SK-N-SH (cell line): ENCODE results near the gene PCGF3. TPM values are rescaled to one million over a fixed set of nuclear protein-coding genes. Genes with fewer than 3 reads are reported as not detected.

Experiments used
- CTCF ChIA-PET: fragments of 300-600, 350-600 bp; formaldehyde crosslinking; extraction: SDS; loops from one replicate; lab custom pipeline; 2021; lab: Yijun Ruan, JAX
- POLR2A ChIA-PET: fragments of 350-600 bp; sonication (Branson Sonifier 250); formaldehyde crosslinking; extraction: SDS; loops from one replicate; lab custom pipeline; 2020; ENCODE audit warnings: antibody characterized with exemption, inconsistent platforms; lab: Yijun Ruan, JAX
- DNase-seq: peaks from one replicate; pipeline ENCODE4 v3.0.0; 2012
- H2AFZ ChIP-seq: fragments of 200-600 bp; sonication (generic); 2 replicates; pipeline ENCODE4 v1.8.1; 2016; ENCODE audit warnings: antibody characterized with exemption, mild to moderate bottlenecking, low read depth
- H3F3A ChIP-seq: fragments of 200-600 bp; sonication (generic); replicated peaks from 2 replicates; pipeline ENCODE3; 2016; ENCODE audit warnings: antibody characterized with exemption, mild to moderate bottlenecking; ENCODE audit not compliant: insufficient read depth
- H3K27ac ChIP-seq, 2 experiments: fragments of 200-500 bp in 1 of 2; fragments of 200-600 bp in 1 of 2; sonication (Bioruptor generic) in 1 of 2; sonication (generic), shearing (Covaris generic) in 1 of 2; 2 replicates each; pipeline versions ENCODE4 v1.5.1 to v1.6.1; 2014 to 2016; ENCODE audit warnings: low read depth in 2 of 2, inconsistent platforms in 1 of 2, low read length in 1 of 2, mild to moderate bottlenecking in 1 of 2, mixed read lengths in 1 of 2
- H3K27me3 ChIP-seq: fragments of 200-600 bp; sonication (generic), shearing (Covaris generic); 2 replicates; pipeline ENCODE4 v1.6.1; 2016; ENCODE audit warnings: mixed run types; ENCODE audit not compliant: insufficient read depth
- H3K36me3 ChIP-seq, 2 experiments: fragments of 200-500 bp in 1 of 2; fragments of 200-600 bp in 1 of 2; sonication (Bioruptor generic) in 1 of 2; sonication (generic) in 1 of 2; replicated peaks in 1 of 2; 2 replicates each; pipeline versions ENCODE3 to v1.5.1; 2014 to 2016; ENCODE audit warnings: low read length in 1 of 2, mild to moderate bottlenecking in 1 of 2; ENCODE audit not compliant: insufficient read depth in 2 of 2, control insufficient read depth in 1 of 2
- H3K4me1 ChIP-seq, 2 experiments: fragments of 200-500 bp in 1 of 2; fragments of 200-600 bp in 1 of 2; sonication (Bioruptor generic) in 1 of 2; sonication (generic), shearing (Covaris generic) in 1 of 2; 2 replicates each; pipeline versions ENCODE4 v1.5.1 to v1.6.1; 2014 to 2016; ENCODE audit warnings: low read depth in 1 of 2, low read length in 1 of 2, mixed run types in 1 of 2; ENCODE audit not compliant: insufficient read depth in 2 of 2, control insufficient read depth in 1 of 2
- H3K4me2 ChIP-seq: fragments of 200-600 bp; sonication (generic), shearing (Covaris generic); 2 replicates; pipeline ENCODE4 v1.6.1; 2017; ENCODE audit warnings: mixed run types
- H3K4me3 ChIP-seq, 2 experiments: fragments of 200-500 bp in 1 of 2; fragments of 200-600 bp in 1 of 2; sonication (Bioruptor generic) in 1 of 2; sonication (generic), shearing (Covaris generic) in 1 of 2; 2 replicates each; pipeline versions ENCODE4 v1.5.1 to v1.8.1; 2014 to 2016; ENCODE audit warnings: low read depth in 2 of 2, inconsistent platforms in 1 of 2, low read length in 1 of 2, mild to moderate bottlenecking in 1 of 2, mixed read lengths in 1 of 2, moderate library complexity in 1 of 2
- H3K79me2 ChIP-seq: fragments of 200-600 bp; sonication (generic); 2 replicates; pipeline ENCODE4 v1.8.1; 2017; ENCODE audit warnings: mild to moderate bottlenecking; ENCODE audit not compliant: insufficient read depth
- H3K9ac ChIP-seq: fragments of 200-600 bp; sonication (generic); 2 replicates; pipeline ENCODE4 v1.6.1; 2017; ENCODE audit warnings: mixed run types
- H3K9me2 ChIP-seq: fragments of 200-600 bp; sonication (generic); 2 replicates; pipeline ENCODE4 v1.6.1; 2017; ENCODE audit warnings: mixed run types
- H3K9me3 ChIP-seq: fragments of 200-600 bp; sonication (generic); 2 replicates; pipeline ENCODE4 v1.6.1; 2017; ENCODE audit warnings: mixed run types, mild to moderate bottlenecking, moderate library complexity
- H4K20me1 ChIP-seq: fragments of 200-600 bp; sonication (generic); 2 replicates; pipeline ENCODE4 v1.6.1; 2017; ENCODE audit warnings: mild to moderate bottlenecking, mixed run types; ENCODE audit not compliant: insufficient read depth
- EZH2phosphoT487 ChIP-seq: fragments of 200-600 bp; sonication (generic); IDR thresholded peaks from 2 replicates; pipeline ENCODE4 v1.6.1; 2017; ENCODE audit warnings: low read depth, mixed run types, mild to moderate bottlenecking, antibody characterized with exemption, moderate library complexity, borderline replicate concordance
- FOSL2 ChIP-seq: IDR thresholded peaks from 2 replicates; pipeline ENCODE4 v1.4.0; 2012; ENCODE audit warnings: low read depth, mild to moderate bottlenecking, moderate library complexity, borderline replicate concordance
- MXI1 ChIP-seq: IDR thresholded peaks from 2 replicates; pipeline ENCODE4 v1.6.1; 2012; ENCODE audit warnings: mild to moderate bottlenecking, low read depth, low read length, improper control_type of control experiment
- NRF1 ChIP-seq: IDR thresholded peaks from 2 replicates; pipeline ENCODE4 v1.6.1; 2012; ENCODE audit warnings: low read depth, mild to moderate bottlenecking, low read length
- POLR2AphosphoS5 ChIP-seq: IDR thresholded peaks from 2 replicates; pipeline ENCODE4 v1.6.1; 2012; ENCODE audit warnings: low read depth, low read length
- RCOR1 ChIP-seq: fragments of 150-350 bp; IDR thresholded peaks from 2 replicates; pipeline ENCODE4 v1.6.1; 2017; ENCODE audit warnings: antibody characterized with exemption, low read length
- RXRA ChIP-seq: IDR thresholded peaks from 2 replicates; pipeline ENCODE4 v1.4.0; 2012; ENCODE audit warnings: low read depth, mild to moderate bottlenecking, borderline replicate concordance
- SIN3A ChIP-seq: IDR thresholded peaks from 2 replicates; pipeline ENCODE4 v1.6.1; 2012; ENCODE audit warnings: low read depth, mild to moderate bottlenecking, low read length, moderate library complexity, borderline replicate concordance
- TAF1 ChIP-seq: IDR thresholded peaks from 2 replicates; pipeline ENCODE4 v1.6.1; 2012; ENCODE audit warnings: low read depth, mild to moderate bottlenecking, low read length, moderate library complexity, borderline replicate concordance
- TCF12 ChIP-seq: IDR thresholded peaks from 2 replicates; pipeline ENCODE4 v1.4.0; 2012
- USF2 ChIP-seq: fragments of 150-350 bp; IDR thresholded peaks from 2 replicates; pipeline ENCODE4 v1.6.1; 2017; ENCODE audit warnings: antibody characterized with exemption, low read length, low read depth, borderline replicate concordance
- WGBS: methylation state at CpG from one replicate; pipeline ENCODE4 v1.1.6; 2017; ENCODE audit warnings: low lambda C conversion rate; 5-methylcytosine and 5-hydroxymethylcytosine counted together
- polyA plus RNA-seq, 3 experiments: library from polyadenylated mRNA; depleted of rRNA; stranded (reverse); fragments of >200 nt; gene quantifications; 2 replicates each; pipeline ENCODE4 v1.2.3, GENCODE V29; 2012

Gene PCGF3
- polyA plus RNA-seq, 1 of the 3 experiments (the other 2 are of a cell fraction) = 44.8 TPM

GRCh38 chr4:661231-661630 lies 44.4 kb upstream of the PCGF3 start:
- Histone ChIP-seq H3K4me3 (no peak overlapping the region), H3F3A (no peaks in the 10 kb centered on the region), H3K4me2 (no peak overlapping the region), H3K4me1 (peaks cover 0 to 33% of the 10 kb centered on the region in 2 experiments; a peak in 1 of 4 replicates), H3K9me2 (no peaks in the 10 kb centered on the region), H3K79me2 (no peaks in the 10 kb centered on the region), H3K9me3 (no peaks in the 10 kb centered on the region), H3K27me3 (no peaks in the 10 kb centered on the region), H4K20me1 (no peaks in the 10 kb centered on the region), H3K36me3 (no peaks in the 10 kb centered on the region), H3K9ac (no peak overlapping the region), H3K27ac (no peak overlapping the region), H2AFZ (no peak overlapping the region)
- POLR2A ChIA-PET = no interaction called here
- CTCF ChIA-PET = no interaction called here
- 33% methylated on average over 1 of the region's 3 CpGs for WGBS
- no peak for DNase-seq
- no peak for TF ChIP-seq POLR2AphosphoS5
- no peak for TF ChIP-seq TCF12
- no peak for TF ChIP-seq EZH2phosphoT487
- no peak for TF ChIP-seq MXI1
- no peak for TF ChIP-seq SIN3A
- TF ChIP-seq FOSL2 = no peak
- no peak for TF ChIP-seq USF2
- TF ChIP-seq TAF1 = no peak
- TF ChIP-seq NRF1 = no peak
- no peak for TF ChIP-seq RXRA

- H3K4me2 ChIP-seq = no peak overlapping the region
- ChIA-PET POLR2A (no interaction called here), CTCF (interaction anchor here (1.1 kb wide), 1 partner anchor 9 kb away, joined by 3 read pairs; no protein-coding TSS in a partner anchor)
- no peaks in the 10 kb centered on the region for H3K79me2 ChIP-seq
- peaks cover 0 to 26% of the 10 kb centered on the region in 2 experiments; a peak in 1 of 4 replicates for H3K4me1 ChIP-seq
- H2AFZ ChIP-seq = no peak overlapping the region
- H3K27ac ChIP-seq = no peak overlapping the region
- DNase-seq = no peak
- H3K27me3 ChIP-seq = no peaks in the 10 kb centered on the region
- 79% methylated on average over 17 of the region's 42 CpGs for WGBS
- H4K20me1 ChIP-seq = no peaks in the 10 kb centered on the region
- H3K9ac ChIP-seq = no peak overlapping the region
- no peak for TF ChIP-seq RCOR1
- H3F3A ChIP-seq = no peaks in the 10 kb centered on the region
- no peaks in the 10 kb centered on the region for H3K9me3 ChIP-seq
- H3K36me3 ChIP-seq = no peaks in the 10 kb centered on the region
- H3K4me3 ChIP-seq = no peak overlapping the region
- no peaks in the 10 kb centered on the region for H3K9me2 ChIP-seq
Observed at GRCh38 chr4:661881-662761, 43.5 kb upstream of the PCGF3 start.
